Measurements from ENCODE around the gene NUDT8.

DNA sequence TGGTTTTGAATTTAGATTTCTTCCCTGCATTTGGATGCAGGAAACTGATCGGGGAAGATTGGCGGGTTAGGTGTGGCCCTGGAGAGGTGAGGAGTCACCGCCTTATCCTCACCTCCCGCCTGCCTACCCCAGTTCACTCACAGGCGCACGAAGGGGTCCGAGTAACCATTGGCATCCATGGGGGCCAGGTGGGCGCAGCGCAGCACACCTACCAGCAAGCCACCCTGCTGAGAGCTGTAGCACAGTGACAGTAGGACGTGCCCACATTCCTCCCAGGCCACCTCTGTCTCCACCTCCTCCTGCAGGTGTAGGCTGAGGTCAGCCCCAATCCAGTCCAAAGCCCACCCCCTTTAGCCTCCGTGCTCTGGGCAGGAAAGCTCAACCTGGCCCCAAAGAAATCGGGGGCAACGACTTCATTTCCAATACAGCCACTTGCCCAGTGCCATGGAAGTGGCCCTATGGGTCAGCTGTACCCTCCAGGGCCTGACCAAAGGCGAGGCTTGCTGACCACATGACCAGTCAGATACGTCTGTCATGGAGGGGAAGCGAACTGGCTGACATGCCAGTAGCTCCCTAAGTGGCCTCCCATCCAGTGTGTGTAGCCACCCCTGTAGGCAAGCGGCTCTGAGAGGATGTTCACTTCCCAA lies 16.3 kb downstream of the NUDT8 start:
- TF ChIP-seq, protein P1, sequence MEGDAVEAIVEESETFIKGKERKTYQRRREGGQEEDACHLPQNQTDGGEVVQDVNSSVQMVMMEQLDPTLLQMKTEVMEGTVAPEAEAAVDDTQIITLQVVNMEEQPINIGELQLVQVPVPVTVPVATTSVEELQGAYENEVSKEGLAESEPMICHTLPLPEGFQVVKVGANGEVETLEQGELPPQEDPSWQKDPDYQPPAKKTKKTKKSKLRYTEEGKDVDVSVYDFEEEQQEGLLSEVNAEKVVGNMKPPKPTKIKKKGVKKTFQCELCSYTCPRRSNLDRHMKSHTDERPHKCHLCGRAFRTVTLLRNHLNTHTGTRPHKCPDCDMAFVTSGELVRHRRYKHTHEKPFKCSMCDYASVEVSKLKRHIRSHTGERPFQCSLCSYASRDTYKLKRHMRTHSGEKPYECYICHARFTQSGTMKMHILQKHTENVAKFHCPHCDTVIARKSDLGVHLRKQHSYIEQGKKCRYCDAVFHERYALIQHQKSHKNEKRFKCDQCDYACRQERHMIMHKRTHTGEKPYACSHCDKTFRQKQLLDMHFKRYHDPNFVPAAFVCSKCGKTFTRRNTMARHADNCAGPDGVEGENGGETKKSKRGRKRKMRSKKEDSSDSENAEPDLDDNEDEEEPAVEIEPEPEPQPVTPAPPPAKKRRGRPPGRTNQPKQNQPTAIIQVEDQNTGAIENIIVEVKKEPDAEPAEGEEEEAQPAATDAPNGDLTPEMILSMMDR (IDR thresholded peaks at IDR 0.05): no peak
- TF ChIP-seq EZH2 (IDR thresholded peaks at IDR 0.05; ENCODE audit: borderline replicate concordance, insufficient read depth, low read depth, low read length, poor library complexity, severe bottlenecking): no peak

Data from B cell (primary cell).